T-helper 2 cell (primary cell): ENCODE data around the gene MTHFR.

Experiments used
- DNase-seq, 5 experiments: peaks; one replicate each; pipeline versions ENCODE4 v3.0.0 to v3.0.0-alpha.2; 2012 to 2022

Gene MTHFR

DNA sequence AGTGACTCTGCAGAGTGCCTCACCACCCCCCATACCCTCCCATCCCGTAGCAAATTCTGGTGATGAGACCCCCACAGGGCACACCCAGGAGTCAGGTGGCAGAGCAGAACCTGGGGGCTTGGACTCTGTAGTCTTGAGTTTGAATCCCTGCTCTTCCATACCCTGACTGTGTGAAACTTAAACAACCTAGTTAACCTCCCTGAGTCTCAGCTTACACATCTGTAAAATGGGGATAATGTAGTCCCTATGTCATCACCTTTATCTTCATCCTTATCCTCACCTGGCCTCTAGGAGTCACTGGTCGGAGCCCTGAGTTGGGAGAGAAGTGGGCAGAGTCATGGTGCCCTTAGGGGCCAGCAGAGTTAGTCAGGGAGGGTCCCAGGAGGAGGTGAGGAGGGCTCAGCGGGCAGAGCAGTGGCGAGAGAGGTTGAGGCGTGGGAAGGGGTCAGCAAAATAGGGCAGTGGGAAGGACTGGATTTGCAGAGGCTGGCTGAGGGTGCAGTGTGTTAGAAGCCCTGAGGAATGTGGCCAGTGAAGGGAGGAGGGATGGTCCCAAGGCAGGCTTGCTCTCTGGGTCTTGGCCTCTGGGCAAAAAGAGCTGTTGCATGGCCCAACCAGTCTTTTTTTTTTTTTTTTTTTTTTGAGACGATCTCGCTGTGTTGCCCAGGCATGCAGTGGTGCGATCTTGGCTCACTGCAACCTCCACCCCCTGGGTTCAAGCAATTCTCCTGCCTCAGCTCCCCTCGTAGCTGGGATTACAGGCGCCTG, 25.2 kb downstream of the MTHFR start:
- no peak for DNase-seq

DNA sequence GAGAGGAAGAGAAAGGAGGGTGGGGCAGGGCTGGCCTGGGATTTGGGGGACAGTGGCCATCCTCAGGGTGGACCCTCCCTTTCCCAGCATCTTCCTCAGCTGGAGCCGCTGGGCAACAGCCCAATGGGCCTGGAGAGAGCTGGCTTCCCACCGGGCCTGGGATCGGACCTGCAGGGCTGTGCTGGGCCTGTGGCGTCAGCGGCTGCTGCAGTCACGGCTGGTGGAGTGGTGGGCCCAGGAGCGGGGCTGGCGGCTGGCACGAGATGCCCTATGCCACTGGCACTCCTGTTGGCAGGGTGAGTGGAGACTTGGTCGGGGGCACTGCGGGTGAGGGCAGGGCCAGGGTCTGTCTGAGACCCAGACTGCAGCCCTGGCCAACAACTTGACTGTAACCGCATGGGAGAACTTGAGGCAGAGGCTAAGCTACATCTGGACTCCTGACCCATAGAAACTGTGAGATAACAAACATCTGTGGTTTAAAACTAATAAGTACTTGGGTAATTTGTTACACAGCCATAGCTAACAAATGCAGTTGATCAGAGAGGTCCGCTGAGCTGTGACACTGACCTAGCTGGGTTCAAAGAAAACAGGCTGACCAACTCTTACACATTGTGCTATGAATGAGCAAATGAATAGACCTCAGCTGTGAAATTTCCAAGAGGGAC, 25.9 kb downstream of the MTHFR start:
- no peak for DNase-seq

DNA sequence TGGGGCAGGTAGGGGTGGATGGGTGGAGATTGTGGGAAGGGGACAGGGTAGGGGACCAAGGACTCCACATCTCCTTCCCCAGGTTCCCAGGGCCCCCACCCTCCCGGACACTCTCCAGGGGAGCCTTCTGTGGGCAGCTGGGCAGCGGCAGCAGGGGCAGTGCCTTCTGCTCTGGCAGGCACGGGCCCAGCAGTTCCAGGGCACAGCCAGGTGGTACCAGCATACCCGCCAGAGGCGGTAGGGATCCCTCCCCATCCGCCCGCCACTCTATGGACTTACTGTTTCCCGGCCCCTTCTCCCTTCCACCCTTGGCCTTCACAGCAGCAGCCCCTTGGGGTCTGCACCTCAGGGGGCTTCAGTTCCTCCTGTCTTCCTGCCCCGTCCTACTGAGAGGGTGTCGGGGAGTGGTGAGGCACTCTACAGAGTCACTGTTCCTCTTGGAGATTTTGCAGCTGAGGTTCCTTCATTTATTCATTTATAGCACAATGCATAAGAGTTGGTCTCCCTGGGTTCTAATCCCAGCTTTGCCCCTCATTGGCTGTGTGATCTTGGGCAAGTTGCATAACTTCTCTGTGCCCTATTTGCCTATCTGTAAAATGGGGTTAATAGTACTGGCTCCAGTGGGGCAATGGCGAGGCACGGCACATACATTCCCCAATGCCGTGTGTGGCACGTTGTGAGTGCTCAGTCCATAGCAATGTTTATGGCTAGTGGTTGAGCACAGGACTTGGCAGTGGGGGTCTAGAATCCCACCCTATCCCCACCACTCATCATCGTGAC, 26.7 kb downstream of the MTHFR start:
- DNase-seq: no peak

DNA sequence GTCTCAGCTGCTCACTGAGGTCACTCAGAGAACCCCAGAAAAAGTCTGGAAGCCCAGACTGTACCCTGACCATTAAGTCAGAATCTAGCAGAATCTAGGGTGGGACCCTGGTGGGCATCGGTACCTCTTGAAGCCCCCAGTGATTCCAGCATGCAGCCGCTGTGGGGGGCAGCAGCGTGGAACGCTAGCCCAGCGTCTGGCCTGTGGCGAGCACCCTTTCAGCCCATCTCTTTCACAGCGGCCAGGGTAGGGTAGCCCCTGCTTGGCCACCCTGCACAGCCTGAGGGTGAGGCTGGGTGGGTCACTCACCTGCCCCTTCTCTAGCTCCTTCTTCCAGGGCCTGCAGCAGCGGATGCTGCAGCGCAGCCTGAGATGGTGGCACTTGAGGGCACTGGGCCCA, 27.4 kb downstream of the MTHFR start:
- DNase-seq: no peak

DNA sequence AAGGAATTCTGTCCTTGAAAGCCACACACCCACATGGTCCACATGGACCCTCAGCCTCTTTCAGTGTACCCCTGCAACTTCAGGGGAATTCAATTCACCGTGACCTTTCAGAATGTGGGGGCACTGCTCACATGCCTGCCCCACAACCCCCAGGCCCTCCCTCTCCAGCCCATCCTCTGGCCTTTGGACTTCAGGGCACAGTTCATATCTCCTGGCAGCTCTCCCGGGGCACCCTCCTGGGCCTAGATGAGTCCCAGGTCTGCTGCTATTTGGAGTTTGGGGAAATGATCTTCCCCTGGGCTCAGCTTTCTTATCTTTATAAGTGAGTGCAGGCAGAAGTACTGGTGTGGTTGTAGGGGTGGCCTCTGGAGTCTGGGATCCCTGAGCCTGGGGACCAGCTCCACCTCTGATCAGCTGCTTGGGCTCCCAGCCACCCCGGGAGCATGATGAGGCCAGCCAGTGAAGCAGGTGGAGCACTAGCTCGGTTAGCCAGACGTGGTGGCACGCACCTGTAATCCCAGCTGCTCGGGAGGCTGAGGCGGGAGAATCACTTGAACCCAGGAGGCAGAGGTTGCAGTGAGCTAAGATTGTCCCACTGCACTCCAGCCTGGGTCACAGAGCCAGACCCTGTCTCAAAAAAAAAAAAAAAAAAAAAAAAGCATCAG, 28.0 kb downstream of the MTHFR start:
- DNase-seq: no peak

DNA sequence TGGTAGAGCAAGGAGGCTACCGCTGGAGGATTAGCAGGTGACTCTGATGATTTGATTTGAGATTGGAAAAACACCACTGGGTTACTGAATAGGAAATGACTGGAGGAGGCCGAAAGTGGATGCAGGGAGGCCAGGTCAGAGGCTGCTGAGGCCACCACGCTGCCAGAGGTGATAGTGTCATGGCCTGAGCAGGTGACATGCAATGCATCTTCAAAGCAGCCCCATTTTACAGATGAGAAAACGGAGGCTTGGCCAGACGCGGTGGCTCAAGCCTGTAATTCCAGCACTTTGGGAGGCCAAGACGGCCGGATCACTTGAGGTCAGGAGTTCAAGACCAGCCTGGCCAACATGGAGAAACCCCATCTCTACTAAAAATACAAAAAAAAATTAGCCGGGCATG, 31.0 kb downstream of the MTHFR start:
- DNase-seq: no peak

DNA sequence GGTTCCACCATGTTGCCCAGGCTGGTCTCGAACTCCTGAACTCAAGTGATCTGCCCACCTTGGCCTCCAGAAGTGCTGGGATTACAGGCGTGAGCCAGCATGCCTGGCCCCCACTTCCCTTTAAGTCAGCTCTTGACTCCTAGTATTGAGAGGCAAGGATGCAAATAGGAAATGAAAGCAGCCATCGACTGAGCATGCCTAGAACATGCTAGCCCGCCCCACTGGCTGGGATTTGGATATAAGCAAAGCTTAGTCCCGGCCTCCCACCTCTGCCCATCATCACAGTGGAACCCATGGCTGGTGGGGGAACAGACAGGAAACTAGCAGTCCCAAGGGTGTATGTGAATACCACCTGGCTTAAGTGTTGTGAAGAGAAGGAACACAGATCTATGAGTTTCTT, 33.3 kb downstream of the MTHFR start:
- no peak for DNase-seq

DNA sequence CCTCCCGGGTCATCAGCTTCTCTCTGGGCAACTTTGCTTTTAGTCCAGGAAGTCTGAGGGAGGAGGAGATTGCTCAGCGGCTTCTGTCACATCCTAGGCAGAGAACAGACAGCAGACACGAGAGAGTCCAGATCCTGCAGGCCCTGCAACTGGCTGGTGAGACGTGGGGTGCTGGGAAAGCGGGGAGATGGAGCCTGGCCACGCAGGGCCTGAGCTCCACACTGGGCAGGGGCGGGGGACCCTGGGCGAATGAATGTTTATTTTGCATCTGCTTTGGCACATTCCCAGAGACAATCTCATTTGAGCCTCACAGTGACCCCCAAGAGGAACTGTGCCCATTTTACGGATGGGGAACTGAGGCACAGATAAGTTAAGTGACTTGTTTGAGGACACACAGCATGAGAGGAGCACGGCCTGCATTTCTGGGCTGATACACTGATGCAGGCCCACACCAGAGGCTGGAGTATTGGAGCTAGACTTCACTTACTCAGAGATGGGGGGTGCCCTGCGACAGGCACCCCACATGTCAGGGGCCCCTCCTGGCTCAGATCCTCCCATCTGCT, 34.2 kb downstream of the MTHFR start:
- DNase-seq: no peak

DNA sequence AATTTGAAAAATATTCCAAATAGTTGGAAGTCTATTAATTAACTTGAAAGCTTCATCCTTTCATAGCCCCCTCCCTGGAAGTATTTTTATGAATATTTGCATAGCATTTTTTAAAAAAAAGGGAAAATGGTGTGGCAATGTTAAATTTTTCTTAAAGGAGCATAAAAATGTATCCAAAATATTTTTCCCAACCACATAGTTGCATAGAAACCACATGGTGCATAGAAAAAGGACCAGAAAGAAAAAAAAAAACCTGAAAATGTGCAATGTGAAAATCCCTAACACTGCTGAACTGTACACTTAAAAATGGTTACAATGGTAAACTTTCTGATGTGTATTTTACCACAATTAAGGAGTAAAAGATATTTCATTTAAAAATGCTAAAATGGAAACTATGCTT, 35.8 kb downstream of the MTHFR start:
- DNase-seq: no peak

DNA sequence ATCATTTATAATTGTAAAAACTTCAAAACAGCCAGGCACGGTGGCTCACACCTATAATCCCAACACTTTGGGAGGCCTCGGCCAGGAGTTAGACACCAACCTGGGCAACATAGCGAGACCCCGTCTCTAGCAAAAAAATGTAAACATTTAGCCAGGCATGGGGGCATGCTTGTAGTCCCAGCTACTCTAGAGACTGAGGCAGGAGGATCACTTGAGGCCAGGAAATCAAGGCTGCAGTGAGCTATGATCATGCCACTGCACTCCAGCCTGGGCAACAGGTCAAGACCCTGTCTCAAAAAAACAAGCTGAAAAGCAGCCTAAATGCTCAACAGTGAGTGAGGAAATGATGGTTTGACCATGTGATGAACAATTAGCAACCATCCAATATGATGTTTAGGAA, 36.5 kb downstream of the MTHFR start:
- DNase-seq: no peak

DNA sequence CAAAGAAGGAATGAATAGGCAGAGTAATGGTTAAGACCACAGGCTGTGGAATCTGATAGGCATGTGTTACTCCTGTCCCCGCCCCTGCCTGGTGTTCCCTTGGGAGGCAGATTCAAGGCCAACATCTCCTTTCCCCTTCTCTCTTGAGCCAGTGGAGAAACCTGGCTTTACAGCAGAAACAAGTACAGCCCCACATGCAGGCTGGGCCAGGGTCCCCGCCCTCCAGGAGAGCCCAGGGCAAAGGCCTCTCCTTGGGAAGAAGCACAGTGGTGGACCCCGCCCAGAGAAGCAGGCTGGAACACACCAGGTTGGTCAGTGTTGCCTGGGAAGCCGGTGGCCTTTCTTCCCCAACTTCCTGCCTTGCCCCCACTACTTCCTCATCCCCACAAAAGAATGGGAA, 36.9 kb downstream of the MTHFR start:
- DNase-seq: no peak

DNA sequence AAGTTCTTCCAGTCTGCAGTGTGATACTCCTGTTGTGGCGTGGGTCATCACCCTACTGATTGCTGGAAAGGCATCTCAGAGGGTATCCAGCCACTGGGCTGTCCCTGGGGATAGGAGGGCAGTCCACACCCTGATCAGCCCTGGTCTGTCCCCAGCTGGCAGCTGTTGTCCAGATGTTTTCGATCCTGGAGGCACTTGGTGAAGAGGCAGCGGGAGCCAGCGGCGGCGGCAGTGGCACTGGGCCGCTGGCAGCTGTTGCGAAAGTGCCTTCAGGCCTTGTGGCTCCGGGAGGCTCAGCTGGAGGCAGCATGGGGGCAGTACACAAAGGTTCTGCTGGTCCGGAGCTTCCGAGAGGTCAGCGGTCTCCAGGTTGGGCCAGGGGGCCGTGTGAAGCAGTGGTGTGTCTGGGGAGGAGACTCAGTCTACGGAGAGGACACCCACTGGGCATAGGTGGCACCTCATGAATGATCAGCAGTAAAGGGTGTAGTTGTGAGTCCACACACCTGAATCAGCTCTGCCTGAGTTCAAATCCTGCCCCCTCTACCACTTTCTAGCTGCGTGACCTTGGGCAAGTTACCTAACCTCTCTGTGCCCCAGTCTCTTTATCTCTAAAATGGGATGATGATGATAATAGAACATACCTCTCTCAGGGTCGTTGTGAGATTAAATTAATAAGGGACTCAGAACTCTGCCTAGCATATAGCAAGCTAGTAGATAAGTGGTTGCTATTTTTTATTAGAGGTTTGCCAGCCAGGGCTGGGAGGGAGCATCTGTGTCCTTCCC, 37.7 kb downstream of the MTHFR start:
- no peak for DNase-seq

DNA sequence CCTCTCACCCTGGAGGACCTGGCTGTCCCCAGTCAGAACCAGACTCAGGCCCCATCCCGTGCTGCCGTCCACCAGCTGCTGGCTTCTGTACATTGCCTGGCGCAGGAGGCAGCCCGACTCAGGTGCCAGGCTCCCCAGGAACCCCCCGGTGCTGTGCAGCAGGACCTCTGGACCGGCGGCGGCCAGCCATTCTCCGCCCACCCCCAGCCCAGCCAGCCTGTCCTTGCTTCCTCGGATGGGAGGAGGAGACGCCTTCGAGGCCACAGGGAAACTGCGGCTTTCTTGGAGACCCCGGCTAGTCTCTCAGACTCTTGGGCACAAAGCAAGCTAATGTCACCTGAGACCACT, 39.4 kb downstream of the MTHFR start:
- DNase-seq: no peak

DNA sequence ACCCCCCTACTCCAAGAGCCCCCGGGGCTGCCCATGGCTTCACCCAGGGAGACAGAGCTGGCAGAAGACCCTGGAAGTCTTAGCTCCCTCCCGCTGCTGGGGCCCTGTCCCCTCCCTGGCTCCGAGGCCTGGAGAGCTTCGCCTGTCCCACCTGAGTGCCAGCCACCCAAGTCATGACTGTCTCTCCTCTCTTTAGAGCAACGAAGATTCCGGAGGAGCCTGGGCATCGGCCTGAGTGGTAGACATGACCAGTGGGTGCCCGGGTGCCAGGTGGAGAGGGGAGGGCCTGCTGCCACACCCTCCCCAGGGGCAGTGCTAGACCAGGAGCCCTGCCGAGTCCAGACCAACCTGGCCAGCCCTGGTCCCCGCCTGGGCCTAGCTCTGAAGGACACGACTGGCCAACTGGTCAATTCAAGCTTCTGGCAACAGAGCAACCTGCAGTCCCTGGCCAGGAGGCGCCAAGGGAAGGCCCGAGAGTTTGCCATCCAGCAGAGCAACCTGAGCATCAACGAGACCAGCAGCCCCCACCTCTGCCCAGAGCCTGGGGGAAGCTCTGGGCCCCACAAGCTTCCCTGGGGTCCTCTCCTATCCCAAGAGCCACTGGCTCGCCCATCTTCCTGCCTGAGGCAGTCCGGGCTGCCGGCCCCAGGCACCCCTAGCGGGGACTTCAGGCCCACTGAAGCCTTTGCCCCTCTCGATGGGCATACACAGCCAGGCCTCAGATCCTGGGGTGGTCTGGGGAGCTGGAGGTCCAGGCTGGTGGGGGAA, 39.9 kb downstream of the MTHFR start:
- no peak for DNase-seq

DNA sequence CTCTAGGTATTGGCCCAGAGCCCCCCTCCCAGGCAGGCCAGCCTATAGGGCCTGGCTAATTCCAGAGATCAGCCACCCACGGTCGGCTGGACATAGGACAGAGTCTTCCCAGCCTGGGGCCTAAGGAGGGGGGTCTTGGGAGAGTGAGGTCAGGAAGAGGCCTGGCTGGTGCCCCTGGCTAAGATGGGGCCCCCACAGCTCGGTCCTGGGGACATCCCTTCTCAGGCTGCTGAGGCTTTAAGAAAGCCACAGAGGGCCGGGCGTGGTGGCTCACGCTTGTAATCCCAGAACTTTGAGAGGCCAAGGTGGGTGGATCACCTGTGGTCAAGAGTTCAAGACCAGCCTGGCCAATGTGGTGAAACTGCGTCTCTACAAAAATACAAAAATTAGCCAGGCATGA, 41.2 kb downstream of the MTHFR start:
- no peak for DNase-seq

DNA sequence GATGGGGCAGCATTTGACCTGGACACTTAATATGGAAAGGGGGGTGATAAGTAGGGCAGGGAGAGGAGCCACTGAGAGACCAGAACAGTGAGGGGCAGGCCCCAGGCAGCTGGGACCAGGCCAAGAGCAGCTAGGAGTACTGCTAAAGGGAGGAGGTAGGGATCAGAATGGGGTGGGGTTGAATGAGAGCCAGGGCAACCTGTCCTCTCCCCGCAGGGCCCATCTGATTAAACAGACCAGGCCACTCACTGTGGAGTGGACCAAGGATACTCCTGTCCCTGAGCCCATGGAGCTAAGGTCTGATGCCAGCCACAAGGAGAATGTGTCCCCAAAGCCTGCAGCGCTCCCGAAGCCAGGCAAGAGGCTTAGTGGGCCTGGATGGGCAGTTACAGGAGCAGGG, 41.6 kb downstream of the MTHFR start:
- no peak for DNase-seq

DNA sequence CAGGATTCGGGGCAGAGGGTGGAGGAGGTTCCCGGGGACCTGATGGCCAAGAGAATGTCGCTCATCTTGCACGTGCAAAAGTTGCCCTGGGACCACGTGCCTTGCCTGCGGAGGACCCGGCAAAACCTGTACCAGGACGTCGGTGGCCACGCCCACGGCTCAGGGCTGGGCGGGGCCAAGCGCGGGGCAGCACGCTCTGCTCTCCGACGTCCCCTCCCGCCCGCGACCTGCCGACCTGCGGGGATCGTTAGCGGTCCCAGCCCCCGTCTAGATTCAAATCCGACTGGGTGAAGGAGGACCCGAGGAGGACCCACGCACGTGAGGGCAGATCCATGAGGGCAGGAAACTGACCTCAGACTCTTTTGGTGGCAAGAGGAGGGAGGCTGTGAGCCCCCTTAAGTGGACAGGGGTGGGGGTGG, 43.8 kb downstream of the MTHFR start, which contains the start of gene C1orf167:
TSS of gene C1orf167 (plus strand) at position 206 of the 419 bp plus-strand sequence. CDS start 2,208 bp downstream, outside the sequence.
- DNase-seq: peak in 1 of 5 experiments; percentile 31

DNA sequence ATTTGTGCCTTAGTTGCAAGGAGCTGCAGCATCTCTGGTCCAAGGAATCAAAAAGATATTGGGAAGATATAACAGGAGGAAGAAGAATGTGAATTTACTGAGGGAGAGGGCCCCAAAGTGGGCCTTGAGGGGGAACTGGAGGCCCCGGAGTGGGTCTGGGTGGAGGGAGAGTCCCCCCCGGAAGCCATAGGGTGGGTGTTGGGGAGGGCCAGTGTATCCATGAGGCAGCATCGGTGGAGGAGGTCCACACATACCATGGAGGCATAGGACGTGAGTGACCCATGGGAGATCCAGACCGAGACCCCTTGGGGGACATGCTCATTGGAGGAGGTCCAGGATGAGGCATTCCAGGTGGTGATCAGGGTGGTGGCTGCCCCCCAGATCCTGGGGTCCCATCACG, 44.5 kb downstream of the MTHFR start:
- DNase-seq: no peak

DNA sequence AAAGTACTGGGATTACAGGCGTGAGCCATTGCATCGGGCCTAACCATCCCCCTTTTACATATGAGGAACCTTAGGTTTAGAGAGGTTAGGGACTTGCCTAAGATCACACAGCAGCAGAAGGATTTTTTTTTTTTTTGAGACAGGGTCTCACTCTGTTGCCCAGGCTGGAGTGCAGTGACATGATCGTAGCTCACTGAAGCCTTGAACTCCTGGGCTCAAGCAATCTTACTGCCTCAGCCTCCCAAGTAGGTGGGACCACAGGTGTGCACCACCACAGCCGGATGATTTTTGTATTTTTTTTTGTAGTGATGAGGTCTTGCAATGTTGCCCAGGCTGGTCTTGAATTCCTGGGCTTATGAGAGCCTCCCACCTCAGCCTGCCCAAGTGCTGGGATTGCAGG, 46.0 kb downstream of the MTHFR start:
- DNase-seq: no peak

DNA sequence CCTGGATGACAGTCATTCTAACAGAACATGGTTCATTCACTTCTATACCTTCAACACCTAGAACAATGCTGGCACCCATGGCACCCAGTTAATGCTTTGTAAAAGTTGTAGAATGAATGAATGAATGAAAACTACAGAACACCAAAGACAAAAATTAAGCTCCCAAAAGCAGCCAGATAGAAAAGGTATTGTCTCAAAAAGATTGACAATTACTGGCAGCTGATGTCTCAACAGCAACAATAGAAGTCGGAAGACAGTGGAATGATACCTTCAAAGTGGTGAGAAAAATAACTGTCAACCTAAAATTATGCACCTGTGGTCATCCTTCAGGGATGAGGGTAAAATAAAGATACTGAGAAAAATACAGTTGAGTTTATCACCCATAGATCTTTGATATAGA, 48.7 kb downstream of the MTHFR start:
- no peak for DNase-seq

DNA sequence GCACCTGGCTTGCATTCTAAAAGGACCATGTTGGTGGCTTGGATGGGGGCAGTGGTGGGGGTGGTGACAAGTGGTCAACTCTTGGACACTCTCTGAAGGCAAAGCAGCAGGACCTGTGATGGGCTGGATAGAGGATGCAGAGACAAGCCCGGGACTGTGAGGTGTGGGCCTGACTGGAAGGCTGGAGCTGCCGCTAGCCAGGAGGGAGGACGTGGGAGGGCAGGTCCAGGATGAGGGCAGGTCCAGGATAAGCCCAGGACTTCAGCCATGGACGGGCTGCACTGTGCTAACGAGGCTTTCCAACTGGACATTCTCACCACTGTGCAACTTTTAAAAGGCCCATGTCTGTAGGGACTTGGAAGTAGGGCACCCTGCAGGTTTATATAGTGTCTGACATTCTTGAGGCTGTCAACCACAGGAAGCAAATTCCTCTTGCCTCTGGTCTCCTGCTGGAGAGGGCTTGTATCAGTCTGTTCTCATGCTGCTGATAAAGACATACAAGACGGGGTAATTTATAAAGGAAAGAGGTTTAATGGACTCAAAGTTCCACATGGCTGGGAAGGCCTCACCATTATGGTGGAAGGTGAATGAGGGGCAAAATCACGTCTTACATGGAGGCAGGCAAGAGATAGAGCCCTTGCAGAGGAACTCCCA, 52.1 kb downstream of the MTHFR start:
- DNase-seq: no peak
